Measurements from ENCODE around the gene QRICH1.

QRICH1 gene

GRCh38 chr3:49093853-49094767 lies at the start of gene QRICH1:
QRICH1 (minus strand) TSS chr3:49094071; CDS start chr3:49077017, 17,054 bp downstream.
- DNase-seq, result peak; percentile 97

DNA sequence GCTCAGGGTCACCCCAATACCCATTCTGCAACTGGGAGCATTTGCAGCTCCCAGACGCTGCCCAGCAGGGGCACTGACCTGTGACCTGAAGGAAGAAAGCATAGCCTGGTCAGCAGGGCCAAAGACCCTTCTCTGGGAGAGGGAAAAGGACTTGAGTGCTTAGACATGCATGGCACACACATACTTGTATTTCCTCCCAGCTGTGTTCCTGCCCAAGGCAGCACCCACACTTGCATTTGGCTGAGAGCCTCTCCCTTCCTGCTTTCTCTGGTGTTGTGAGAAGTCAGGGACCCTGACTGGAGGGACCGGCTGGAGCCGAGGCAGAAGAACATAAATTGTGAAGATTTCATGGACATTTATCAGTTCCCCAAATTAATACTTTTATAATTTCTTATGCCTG lies 46.2 kb upstream of the QRICH1 start:
- DNase-seq, result no peak

DNA sequence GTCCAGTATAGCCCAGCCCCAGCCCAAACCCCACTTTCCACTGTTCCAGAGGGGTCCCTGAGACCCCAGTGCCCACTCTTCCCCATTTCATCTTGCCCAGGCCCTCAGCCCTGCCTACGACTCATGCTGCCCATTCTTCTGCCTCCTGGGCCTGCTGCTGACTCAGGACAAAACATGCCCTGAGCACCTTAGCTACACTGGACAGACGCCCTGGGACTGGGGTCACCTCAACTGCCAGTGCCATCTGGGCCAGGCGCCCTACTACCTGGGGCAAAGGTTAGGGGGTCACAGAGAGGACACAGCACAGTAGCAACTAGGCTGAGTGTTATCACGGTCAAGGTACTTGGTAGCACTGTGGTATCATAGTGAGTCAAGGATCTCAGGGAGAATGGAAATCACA lies 41.6 kb upstream of the QRICH1 start:
- no peak for DNase-seq

DNA sequence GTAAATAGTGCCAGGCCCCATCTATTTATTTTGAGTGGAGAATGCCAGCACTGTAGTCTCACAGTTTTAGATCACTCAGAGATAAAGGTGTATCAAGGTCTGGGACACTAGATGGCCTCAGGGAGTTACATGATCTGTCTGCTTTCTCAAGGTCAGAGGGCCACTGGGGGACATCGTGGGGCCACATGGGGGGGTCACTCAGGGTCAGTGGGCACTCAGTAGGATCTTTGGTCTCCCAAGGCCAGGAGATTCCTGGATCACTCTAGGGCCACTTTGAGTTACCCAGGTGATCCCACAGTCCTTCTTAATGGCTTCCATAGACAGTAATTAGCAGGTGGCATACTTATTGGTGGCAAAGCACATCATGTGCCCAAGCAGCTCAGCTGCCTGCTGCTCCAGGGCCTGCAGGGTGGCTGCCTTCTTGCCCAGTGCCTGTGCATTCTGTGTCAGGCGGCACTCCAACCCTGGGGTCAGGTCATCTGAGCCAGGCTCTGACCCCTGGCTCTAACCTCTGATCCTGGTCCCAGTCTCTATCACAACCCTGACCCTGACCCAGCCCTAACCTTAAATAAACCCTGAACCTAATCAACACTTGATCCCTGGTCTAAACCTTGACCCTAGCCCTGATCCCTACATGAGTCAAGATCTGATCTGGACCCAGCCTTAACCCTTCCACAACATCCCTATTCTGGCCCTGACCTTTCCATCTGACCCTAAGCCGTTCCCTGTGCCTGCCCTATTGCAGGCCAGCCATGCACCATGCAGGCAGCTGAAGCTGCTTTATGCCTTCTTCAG lies 40.8 kb upstream of the QRICH1 start:
- no peak for DNase-seq

- DNase-seq, result no peak
Measured at GRCh38 chr3:49133226-49133951, 39.5 kb upstream of the QRICH1 start.

- DNase-seq, result no peak
Measured at GRCh38 chr3:49132437-49133225, 38.8 kb upstream of the QRICH1 start, which contains the start of gene LAMB2. LAMB2 (minus strand) TSS chr3:49133050; CDS start chr3:49132867, 183 bp downstream.

DNA sequence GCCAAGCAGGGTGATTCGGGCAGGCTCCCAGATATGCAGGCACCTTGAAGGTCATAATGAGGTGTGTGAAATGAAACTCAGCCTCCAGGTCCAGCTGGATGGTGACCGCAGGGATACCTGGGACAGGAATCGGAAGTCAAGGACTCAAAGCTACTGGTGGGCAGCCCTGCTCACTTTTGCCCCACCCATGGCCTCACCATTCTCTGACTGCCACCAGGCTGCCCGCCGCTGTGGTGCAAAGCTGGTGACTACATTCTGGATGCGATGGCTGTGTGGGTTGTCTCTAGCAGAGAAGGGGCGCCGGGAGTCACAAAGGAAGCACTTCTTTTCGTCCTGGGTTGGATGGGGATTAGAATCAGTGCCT lies 38.2 kb upstream of the QRICH1 start:
- no peak for DNase-seq

DNA sequence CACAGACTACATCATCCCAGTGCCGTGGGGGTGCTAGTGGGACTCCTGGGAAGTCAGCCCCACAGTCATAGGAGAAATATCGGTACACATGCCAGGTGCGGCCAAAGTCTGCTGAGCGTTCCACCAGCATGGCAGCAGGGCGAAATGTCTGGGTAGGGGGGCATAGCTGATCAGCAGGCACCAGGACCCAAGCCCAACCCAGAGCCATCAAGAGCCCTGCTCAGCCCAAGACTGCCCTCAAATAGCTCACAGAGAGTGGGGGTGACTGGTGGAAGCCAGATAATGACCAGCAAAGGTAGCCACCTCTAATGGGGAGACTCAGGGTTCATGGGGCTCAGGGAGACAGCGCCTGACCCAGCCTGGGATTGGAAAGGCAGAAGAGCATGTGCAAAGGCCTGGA lies 37.7 kb upstream of the QRICH1 start:
- DNase-seq, result no peak

DNA sequence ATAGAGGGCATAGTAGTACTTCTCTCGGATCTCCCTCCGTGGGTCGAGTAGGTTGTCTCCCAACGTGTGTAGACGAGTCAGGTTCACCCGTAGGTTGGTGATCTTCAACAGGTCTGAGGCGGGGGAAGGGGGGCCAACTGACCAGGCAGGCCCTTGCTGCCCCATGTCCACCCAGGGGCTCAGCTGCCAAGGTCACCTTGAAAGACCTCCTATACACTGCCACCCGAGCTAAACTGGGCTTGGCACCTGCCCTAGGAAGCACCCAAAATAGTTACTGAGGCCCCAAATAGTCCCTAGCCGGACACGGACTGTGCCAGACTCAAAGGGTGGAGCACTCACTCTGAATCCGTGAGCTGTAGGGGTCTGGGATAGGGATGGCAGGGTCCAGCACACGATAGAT lies 37.2 kb upstream of the QRICH1 start:
- DNase-seq, result no peak

DNA sequence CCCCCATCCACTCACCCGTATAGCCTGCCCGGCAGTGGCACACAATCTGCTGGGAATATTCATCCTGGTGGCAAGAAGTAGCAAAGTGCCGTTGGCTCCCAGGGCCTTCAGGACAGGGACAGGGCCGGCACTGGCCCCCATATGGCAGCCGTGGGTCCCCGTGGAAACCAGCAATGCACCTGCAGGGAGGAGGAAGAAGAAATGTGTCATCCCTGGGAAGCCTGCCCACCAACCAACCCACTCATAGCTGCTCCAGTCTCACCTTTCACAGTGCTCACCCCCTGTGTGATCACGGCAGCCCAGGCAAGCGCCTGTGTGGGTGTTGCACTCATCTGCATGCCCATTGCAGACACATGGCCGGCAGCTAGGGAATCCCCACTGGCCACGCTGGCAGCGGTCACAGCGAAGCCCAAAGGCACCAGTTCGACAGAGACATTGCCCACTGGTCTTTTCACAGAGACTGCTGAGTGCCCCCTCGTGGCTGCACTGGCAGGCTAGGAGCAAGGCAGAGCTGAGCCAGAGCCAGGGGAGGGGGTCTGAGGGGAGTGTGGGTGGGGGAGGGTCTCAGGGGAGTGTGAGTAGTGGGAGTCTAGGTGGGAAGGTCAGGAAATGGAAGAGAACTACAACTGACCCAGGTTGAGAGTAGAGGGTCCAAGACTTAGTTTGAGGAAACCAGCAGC lies 31.3 kb upstream of the QRICH1 start:
- no peak for DNase-seq

DNA sequence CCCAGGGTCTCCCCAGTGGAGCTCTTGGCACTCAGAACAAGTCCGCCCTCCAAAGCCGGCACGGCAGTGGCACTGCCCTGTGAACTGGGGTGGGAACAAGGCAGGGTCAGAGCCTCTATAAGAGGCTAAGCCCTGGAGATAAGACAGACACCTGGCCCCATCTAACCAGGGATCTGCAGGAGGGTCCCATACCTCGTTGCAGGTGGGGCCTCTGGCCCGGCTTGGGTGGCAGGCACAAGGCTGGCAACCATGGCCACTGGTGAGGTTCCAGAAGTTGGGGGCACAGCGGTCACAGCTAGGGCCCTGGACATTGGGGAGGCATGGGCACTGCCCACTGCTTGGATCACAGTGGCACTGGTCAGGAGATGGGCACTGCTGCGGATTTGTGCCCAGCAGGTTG lies 30.3 kb upstream of the QRICH1 start:
- DNase-seq, result no peak

- DNase-seq, result no peak
Measured at GRCh38 chr3:49123687-49124086, 29.8 kb upstream of the QRICH1 start.

DNA sequence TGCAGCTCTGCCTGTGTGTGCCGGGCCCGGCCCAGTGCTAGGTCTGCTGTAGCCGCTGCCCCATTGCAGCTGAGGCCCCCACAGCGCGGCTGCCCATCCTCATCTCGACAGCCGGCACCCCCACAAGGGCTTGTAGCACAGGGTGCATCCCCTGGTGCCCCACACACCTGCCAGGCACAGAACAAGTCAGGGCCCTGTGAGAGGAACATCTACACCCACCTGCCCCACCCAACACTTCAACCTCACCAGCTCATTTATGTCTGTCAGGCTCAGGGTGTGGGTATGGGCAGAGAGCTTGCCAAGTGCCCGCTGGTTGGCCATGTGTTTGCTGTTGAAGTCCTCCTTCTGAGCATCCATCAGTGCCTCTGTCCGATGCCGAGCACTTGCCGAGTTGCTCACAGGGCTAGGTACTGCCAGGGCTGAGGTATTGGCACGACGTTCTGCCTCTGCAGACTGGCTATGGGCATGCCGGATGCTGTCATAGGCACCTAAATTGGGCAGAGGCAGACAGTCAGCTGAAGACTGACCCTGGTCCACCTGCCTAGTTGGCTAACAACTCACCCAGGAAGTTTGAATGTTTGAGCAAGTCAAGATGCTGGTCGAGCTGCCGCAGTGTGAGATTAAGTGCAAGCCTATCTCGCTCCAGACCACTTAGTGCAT lies 29.1 kb upstream of the QRICH1 start:
- DNase-seq, result no peak

DNA sequence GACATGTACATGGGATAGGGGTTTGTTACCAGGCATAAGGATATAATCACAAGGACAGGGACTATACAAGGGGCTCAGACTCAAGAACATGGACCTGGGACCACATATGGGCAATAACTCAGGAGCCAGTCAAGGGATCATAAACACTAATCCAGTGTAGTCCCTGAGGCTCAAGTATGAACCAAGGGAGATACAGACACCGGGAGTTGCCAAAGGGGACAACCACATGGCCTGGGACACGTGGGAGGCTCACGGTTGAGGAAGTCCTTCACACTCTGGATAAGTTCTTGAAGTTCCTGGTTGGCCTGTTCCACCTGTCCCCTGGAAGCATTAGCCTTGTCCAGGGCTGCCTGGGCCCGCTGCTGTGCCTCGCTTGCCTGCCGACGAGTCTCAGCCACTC lies 28.6 kb upstream of the QRICH1 start:
- DNase-seq, result no peak

GRCh38 chr3:49122022-49122421 lies 28.2 kb upstream of the QRICH1 start:
- DNase-seq, result no peak

DNA sequence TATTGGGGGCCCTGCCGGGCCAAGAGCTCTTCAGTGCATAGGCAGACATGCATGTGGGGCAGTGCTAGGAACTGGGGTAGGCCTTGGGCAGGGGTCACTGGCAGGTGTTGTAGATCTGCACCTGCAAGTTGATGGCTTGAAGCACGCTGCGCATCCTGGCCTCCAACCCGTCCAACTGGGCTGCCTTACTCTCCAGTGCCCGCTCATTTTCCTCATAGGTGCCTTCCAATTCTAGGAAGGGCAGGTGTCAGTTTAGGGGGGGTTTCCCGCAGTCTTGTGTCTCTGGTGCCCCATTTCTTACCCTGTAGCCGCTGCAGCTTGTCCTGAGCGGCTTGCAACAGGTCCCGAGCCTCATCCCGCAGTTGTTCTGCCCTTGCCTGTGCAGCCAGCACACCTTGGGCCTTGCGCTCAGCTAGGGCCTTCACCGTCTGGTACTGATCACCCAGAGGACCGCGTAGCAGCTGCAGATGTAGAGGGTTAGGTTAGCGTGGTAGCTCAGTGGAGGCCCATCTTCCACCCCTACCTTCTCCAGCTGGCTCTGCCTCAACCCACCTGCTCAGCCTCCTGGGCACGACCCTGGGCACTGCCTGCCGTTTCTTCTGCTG lies 27.4 kb upstream of the QRICH1 start:
- DNase-seq, result no peak

DNA sequence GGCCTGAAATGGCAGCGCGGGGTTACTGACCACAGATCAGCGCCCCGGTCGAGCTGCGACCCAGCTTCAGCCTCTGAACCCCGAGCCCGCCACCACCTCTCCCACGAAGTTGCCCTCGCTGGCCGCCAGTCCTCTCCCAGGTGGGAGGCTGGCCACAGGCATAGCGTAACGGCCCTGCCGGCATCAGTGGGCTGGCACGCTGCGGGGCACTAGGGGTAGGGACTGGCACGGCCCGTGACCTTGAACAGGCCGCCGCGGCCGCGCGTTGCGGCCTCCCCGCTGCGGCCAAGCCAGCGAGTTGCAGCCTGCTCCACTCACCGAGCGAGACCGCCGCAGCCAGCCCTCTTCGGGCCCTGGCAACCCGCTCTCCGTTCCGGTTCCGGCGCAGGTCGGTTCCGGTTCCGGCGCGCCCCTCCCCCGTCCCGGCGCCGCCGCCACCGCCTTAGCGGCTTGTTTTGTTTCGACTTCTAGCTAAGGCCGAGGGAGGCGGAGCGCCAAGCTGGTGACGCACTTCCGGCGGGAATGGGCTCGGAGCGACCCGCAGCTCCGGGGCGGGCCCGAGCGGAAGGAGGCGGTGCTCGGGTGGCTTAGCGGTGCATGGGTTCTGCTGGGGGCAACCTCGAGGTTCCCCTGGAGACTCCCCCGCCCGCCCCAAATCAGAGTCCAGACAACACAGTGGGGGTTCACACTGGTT lies 26.7 kb upstream of the QRICH1 start, which contains the start of gene USP19:
Gene USP19 (minus strand): TSS at position 386 of the 694 bp plus-strand sequence. CDS start 1,678 bp downstream, outside the sequence.
- peak; percentile 94 for DNase-seq

DNA sequence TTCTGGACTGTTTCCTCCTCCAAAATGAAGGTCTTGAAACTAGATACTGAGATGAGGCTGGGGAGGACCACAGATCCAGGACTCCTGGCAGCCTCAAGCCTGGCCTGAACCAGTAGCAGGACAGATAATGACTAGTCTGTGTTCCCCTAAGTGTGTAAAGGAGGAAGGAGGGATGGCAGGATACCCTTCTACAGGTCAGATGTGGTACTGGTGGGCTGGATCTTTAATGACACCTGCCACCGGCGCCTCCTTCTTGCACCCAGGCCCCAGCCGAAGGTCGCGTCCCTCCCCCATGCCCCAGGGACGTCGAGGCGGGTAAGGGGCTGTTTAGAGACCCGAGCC lies 26.2 kb upstream of the QRICH1 start:
- no peak for DNase-seq

- DNase-seq, result no peak
Measured at GRCh38 chr3:49119439-49119838, 25.6 kb upstream of the QRICH1 start.

- DNase-seq, result no peak
Measured at GRCh38 chr3:49119036-49119435, 25.2 kb upstream of the QRICH1 start.
